ENCODE measurements around the gene RETREG3.

GRCh38 chr17:42554250-42555121 lies 54.7 kb downstream of the RETREG3 start:
- TF ChIP-seq CTCF (conservative IDR thresholded peaks at IDR 0.05 in 1 of 2, IDR thresholded peaks at IDR 0.05 in 1 of 2; ENCODE audit: low read depth in 1 of 2, low read length in 2 of 2) (no peak), EZH2 (IDR thresholded peaks at IDR 0.05; ENCODE audit: low read length, missing control alignments) (no peak)

All from fibroblast of lung (primary cell).